Stimulated activated CD4-positive, alpha-beta T cell treated with anti-CD3 and anti-CD28 coated beads, Interleukin-1b, Interleukin-23, amount 100 ng/mL, for 48 hours (primary cell): ENCODE data around the gene PLCH1.

Experiments
- DNase-seq: peaks from one replicate; pipeline ENCODE4 v3.0.0-alpha.2; 2020

Gene PLCH1

GRCh38 chr3:155444771-155445170, 300.1 kb downstream of the PLCH1 start:
- DNase-seq: no peak

- no peak for DNase-seq
Measured at GRCh38 chr3:155443815-155444214, 301.1 kb downstream of the PLCH1 start.

- DNase-seq: no peak
Measured at GRCh38 chr3:155442072-155442471, 302.8 kb downstream of the PLCH1 start.

- no peak for DNase-seq
Measured at GRCh38 chr3:155441506-155441905, 303.4 kb downstream of the PLCH1 start.

- no peak for DNase-seq
Measured at GRCh38 chr3:155441026-155441425, 303.8 kb downstream of the PLCH1 start.

- no peak for DNase-seq
Measured at GRCh38 chr3:155435821-155436220, 309.1 kb downstream of the PLCH1 start.

- DNase-seq: no peak
Measured at GRCh38 chr3:155431856-155432570, 312.9 kb downstream of the PLCH1 start.

GRCh38 chr3:155428563-155428962, 316.3 kb downstream of the PLCH1 start:
- DNase-seq: no peak

- DNase-seq: no peak
Measured at GRCh38 chr3:155426524-155427230, 318.2 kb downstream of the PLCH1 start.

- DNase-seq: no peak
Measured at GRCh38 chr3:155425396-155425795, 319.5 kb downstream of the PLCH1 start.

GRCh38 chr3:155424323-155424710, 320.6 kb downstream of the PLCH1 start:
- no peak for DNase-seq

GRCh38 chr3:155423526-155424322, 321.1 kb downstream of the PLCH1 start:
- DNase-seq: no peak

GRCh38 chr3:155420881-155421486, 323.9 kb downstream of the PLCH1 start:
- DNase-seq: no peak

GRCh38 chr3:155420406-155420805, 324.5 kb downstream of the PLCH1 start:
- no peak for DNase-seq

- no peak for DNase-seq
Measured at GRCh38 chr3:155418407-155418806, 326.5 kb downstream of the PLCH1 start.

- DNase-seq: no peak
Measured at GRCh38 chr3:155417119-155417517, 327.8 kb downstream of the PLCH1 start.

GRCh38 chr3:155416500-155417118, 328.3 kb downstream of the PLCH1 start:
- no peak for DNase-seq

GRCh38 chr3:155412904-155413303, 332.0 kb downstream of the PLCH1 start:
- no peak for DNase-seq

GRCh38 chr3:155411500-155412223, 333.2 kb downstream of the PLCH1 start:
- no peak for DNase-seq

GRCh38 chr3:155409336-155409735, 335.5 kb downstream of the PLCH1 start:
- DNase-seq: no peak

- no peak for DNase-seq
Measured at GRCh38 chr3:155407971-155408370, 336.9 kb downstream of the PLCH1 start.

GRCh38 chr3:155407331-155407730, 337.5 kb downstream of the PLCH1 start:
- DNase-seq: no peak
